Stimulated activated CD8-positive, alpha-beta memory T cell treated with anti-CD3 and anti-CD28 coated beads, Interleukin-2, amount 100 ng/mL, for 1 hour (primary cell): Measurements from ENCODE around the gene DTWD1.
"Not testable (repeated sequence)": the region's sequence is repeated elsewhere in the genome, so short reads cannot be mapped to it uniquely, and the experiment has no call there.

Source experiments
- DNase-seq, 2 donors: peaks; one replicate each; pipeline ENCODE4 v3.0.0-alpha.2; 2020; ENCODE audit warnings: low read depth in 2 of 2

The DTWD1 gene

GRCh38 chr15:49620658-49621368 lies at the start of gene DTWD1, which contains the start of gene FAM227B:
TSS of gene DTWD1 (plus strand) at chr15:49621048. CDS start at chr15:49625168, 4,120 bp downstream.
TSS of gene FAM227B (minus strand) at chr15:49620818. CDS start at chr15:49615171, 5,647 bp downstream.
- peak; percentile 84 to 87 for DNase-seq

- DNase-seq, result no peak
These were observed 47.4 kb upstream of the DTWD1 start for GRCh38 chr15:49573421-49573820.

- no peak for DNase-seq
These were observed 31.8 kb upstream of the DTWD1 start for GRCh38 chr15:49589030-49589429.

GRCh38 chr15:49592829-49593316 lies 28.0 kb upstream of the DTWD1 start:
- not testable (repeated sequence) for DNase-seq

- no peak for DNase-seq
These were observed 16.0 kb upstream of the DTWD1 start for GRCh38 chr15:49604625-49605409.

- DNase-seq, result no peak
These were observed 15.3 kb upstream of the DTWD1 start for GRCh38 chr15:49605588-49605987.

GRCh38 chr15:49606594-49606993 lies 14.3 kb upstream of the DTWD1 start:
- no peak for DNase-seq

- no peak for DNase-seq
These were observed 10.5 kb upstream of the DTWD1 start for GRCh38 chr15:49610157-49610918.

GRCh38 chr15:49612240-49612639 lies 8.6 kb upstream of the DTWD1 start:
- not testable (repeated sequence) for DNase-seq

GRCh38 chr15:49619226-49619625 lies 1.6 kb upstream of the DTWD1 start:
- DNase-seq, result no peak

- DNase-seq, result no peak
These were observed 649 bp upstream of the DTWD1 start for GRCh38 chr15:49620199-49620598.

GRCh38 chr15:49621401-49621811 lies 558 bp downstream of the DTWD1 start:
- DNase-seq, result no peak

GRCh38 chr15:49621887-49622286 lies 1.0 kb downstream of the DTWD1 start:
- no peak for DNase-seq

- DNase-seq, result no peak
These were observed 1.7 kb downstream of the DTWD1 start for GRCh38 chr15:49622561-49622960.

GRCh38 chr15:49624056-49624455 lies 3.2 kb downstream of the DTWD1 start:
- DNase-seq, result no peak

GRCh38 chr15:49625460-49626036 lies 4.7 kb downstream of the DTWD1 start:
- DNase-seq, result no peak

- no peak for DNase-seq
These were observed 6.6 kb downstream of the DTWD1 start for GRCh38 chr15:49627407-49627877.

- no peak for DNase-seq
These were observed 7.5 kb downstream of the DTWD1 start for GRCh38 chr15:49628379-49628778.

GRCh38 chr15:49637857-49638256 lies 17.0 kb downstream of the DTWD1 start:
- no peak for DNase-seq

GRCh38 chr15:49644364-49644794 lies 23.5 kb downstream of the DTWD1 start:
- DNase-seq, result no peak

GRCh38 chr15:49645277-49645676 lies 24.4 kb downstream of the DTWD1 start:
- DNase-seq, result no peak
